DND-41 (cell line): Measurements from ENCODE around the gene ELK4.

ENCODE experiments used
- ATAC-seq: fragments of 200-7000 bp; cut with Tn5 transposase; 3 replicates; pipeline ENCODE4 v1.9.1; 2021; ENCODE audit warnings: low read depth; ENCODE audit not compliant: insufficient read depth
- DNase-seq: peaks from one replicate; pipeline ENCODE4 v3.0.0-alpha.2; 2020
- H2AFZ ChIP-seq: 2 replicates; pipeline ENCODE4 v1.6.0; 2012; ENCODE audit warnings: low read depth, low read length
- H3K27ac ChIP-seq: 2 replicates; pipeline ENCODE4 v1.5.1; 2012; ENCODE audit warnings: low read length, inconsistent platforms
- H3K27me3 ChIP-seq: fragments of 200-600 bp; sonication (generic); 2 replicates; pipeline ENCODE4 v1.6.0; 2012; ENCODE audit warnings: low read length, mild to moderate bottlenecking, inconsistent platforms; ENCODE audit not compliant: insufficient read depth, poor library complexity
- H3K36me3 ChIP-seq: 2 replicates; pipeline ENCODE4 v1.5.1; 2012; ENCODE audit warnings: low read length, inconsistent platforms; ENCODE audit not compliant: insufficient read depth
- H3K4me1 ChIP-seq: 2 replicates; pipeline ENCODE4 v1.5.1; 2012; ENCODE audit warnings: mild to moderate bottlenecking, low read length; ENCODE audit not compliant: insufficient read depth
- H3K4me2 ChIP-seq: 2 replicates; pipeline ENCODE4 v1.6.0; 2012; ENCODE audit warnings: mild to moderate bottlenecking, moderate library complexity, low read length, inconsistent platforms; ENCODE audit not compliant: insufficient read depth
- H3K4me3 ChIP-seq, 2 experiments: fragments of 200-600 bp in 1 of 2; shearing (Covaris generic) in 1 of 2; 2 replicates each; pipeline ENCODE4 v1.5.1; 2012 to 2016; ENCODE audit warnings: inconsistent platforms in 2 of 2, low read length in 2 of 2, mild to moderate bottlenecking in 2 of 2, low read depth in 1 of 2, moderate library complexity in 1 of 2
- H3K79me2 ChIP-seq: 2 replicates; pipeline ENCODE4 v1.6.0; 2012; ENCODE audit warnings: low read length, inconsistent platforms; ENCODE audit not compliant: insufficient read depth
- H3K9ac ChIP-seq: 2 replicates; pipeline ENCODE4 v1.6.0; 2012; ENCODE audit warnings: low read depth, mild to moderate bottlenecking, inconsistent platforms, low read length, moderate library complexity
- H3K9me3 ChIP-seq: 2 replicates; pipeline ENCODE4 v1.5.1; 2012; ENCODE audit warnings: low read length, moderate library complexity, mild to moderate bottlenecking, inconsistent platforms; ENCODE audit not compliant: insufficient read depth, severe bottlenecking
- H4K20me1 ChIP-seq: 2 replicates; pipeline ENCODE4 v1.6.0; 2012; ENCODE audit warnings: low read length; ENCODE audit not compliant: insufficient read depth
- EZH2 ChIP-seq: IDR thresholded peaks from 3 replicates; pipeline ENCODE4 v1.6.1; 2012; ENCODE audit warnings: borderline replicate concordance, low read depth, mild to moderate bottlenecking, moderate library complexity, low read length, inconsistent platforms; ENCODE audit not compliant: severe bottlenecking
- TF ChIP-seq, protein P1 (sequence below): IDR thresholded peaks from 2 replicates; pipeline ENCODE4 v1.5.1; 2012; ENCODE audit warnings: borderline replicate concordance, low read length, moderate library complexity, mild to moderate bottlenecking; ENCODE audit not compliant: poor library complexity, severe bottlenecking; ENCODE audit errors: extremely low read depth

The ELK4 gene

GRCh38 chr1:205585835-205586785 lies 45.7 kb downstream of the ELK4 start:
- Histone ChIP-seq H3K36me3 (no peaks in the 10 kb centered on the region), H3K4me3 (no peak overlapping the region), H3K4me2 (no peak overlapping the region), H3K4me1 (peaks cover 14% of the 10 kb centered on the region), H4K20me1 (no peaks in the 10 kb centered on the region), H2AFZ (no peak overlapping the region), H3K9ac (no peak overlapping the region), H3K79me2 (no peaks in the 10 kb centered on the region), H3K9me3 (no peaks in the 10 kb centered on the region), H3K27ac (no peak overlapping the region), H3K27me3 (no peaks in the 10 kb centered on the region)
- no peak for DNase-seq
- TF ChIP-seq EZH2 = no peak
- TF ChIP-seq, protein P1, sequence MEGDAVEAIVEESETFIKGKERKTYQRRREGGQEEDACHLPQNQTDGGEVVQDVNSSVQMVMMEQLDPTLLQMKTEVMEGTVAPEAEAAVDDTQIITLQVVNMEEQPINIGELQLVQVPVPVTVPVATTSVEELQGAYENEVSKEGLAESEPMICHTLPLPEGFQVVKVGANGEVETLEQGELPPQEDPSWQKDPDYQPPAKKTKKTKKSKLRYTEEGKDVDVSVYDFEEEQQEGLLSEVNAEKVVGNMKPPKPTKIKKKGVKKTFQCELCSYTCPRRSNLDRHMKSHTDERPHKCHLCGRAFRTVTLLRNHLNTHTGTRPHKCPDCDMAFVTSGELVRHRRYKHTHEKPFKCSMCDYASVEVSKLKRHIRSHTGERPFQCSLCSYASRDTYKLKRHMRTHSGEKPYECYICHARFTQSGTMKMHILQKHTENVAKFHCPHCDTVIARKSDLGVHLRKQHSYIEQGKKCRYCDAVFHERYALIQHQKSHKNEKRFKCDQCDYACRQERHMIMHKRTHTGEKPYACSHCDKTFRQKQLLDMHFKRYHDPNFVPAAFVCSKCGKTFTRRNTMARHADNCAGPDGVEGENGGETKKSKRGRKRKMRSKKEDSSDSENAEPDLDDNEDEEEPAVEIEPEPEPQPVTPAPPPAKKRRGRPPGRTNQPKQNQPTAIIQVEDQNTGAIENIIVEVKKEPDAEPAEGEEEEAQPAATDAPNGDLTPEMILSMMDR = no peak
- ATAC-seq = no peak

DNA sequence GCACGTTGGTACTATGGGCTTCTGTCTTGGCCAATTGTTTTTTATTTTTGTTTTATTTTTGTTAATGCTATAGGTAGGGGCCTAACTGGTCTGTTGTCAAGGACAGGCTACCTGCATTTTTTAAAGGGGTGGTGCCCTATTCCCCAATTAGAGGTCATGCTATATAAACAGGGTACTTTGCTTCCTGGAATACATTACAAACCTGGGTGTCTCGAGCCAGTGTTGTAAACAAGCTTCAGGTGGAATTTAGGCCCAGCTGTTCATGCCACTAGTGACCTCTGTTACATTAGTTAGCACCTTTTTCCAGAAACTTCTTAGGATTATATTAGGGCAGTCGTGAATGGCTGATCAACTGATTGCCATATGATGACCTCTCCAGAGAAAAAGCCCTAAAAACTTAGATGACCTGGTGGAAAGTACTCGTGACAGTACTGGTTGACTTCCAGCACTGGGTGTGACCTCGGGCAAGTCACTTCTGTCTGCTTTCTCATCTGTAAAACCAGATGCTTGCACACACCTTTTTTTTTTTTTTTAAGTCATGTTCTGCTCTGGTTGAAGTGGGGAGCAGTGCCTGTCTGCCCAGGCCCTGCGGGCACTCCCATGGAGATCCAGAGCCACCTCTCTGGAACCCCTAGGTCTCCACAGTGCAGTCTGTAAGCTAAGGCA lies 46.5 kb downstream of the ELK4 start:
- Histone ChIP-seq H3K9ac (no peak overlapping the region), H4K20me1 (no peaks in the 10 kb centered on the region), H3K4me3 (no peak overlapping the region), H3K36me3 (no peaks in the 10 kb centered on the region), H3K4me1 (peaks cover 5% of the 10 kb centered on the region), H2AFZ (no peak overlapping the region), H3K27me3 (no peaks in the 10 kb centered on the region), H3K27ac (no peak overlapping the region), H3K4me2 (no peak overlapping the region), H3K79me2 (no peaks in the 10 kb centered on the region), H3K9me3 (no peaks in the 10 kb centered on the region)
- no peak for TF ChIP-seq EZH2
- TF ChIP-seq, protein P1 = no peak
- no peak for ATAC-seq
- DNase-seq = no peak

GRCh38 chr1:205584732-205585131 lies 47.1 kb downstream of the ELK4 start:
- Histone ChIP-seq H3K9me3 (no peaks in the 10 kb centered on the region), H3K4me1 (no peaks in the 10 kb centered on the region), H4K20me1 (no peaks in the 10 kb centered on the region), H3K27me3 (no peaks in the 10 kb centered on the region), H3K27ac (no peak overlapping the region), H3K4me2 (no peak overlapping the region), H3K4me3 (no peak overlapping the region), H2AFZ (no peak overlapping the region), H3K36me3 (no peaks in the 10 kb centered on the region), H3K9ac (no peak overlapping the region), H3K79me2 (no peaks in the 10 kb centered on the region)
- no peak; the same call in 2 of the 3 replicates for ATAC-seq
- no peak for DNase-seq
- TF ChIP-seq EZH2 = no peak
- TF ChIP-seq, protein P1 = peak; percentile 54
